Smooth muscle cell (in vitro differentiated cells): ENCODE measurements around the gene SVEP1. TPM values are rescaled to one million over a fixed set of nuclear protein-coding genes. Genes with fewer than 3 reads are reported as not detected.
"Not testable (repeated sequence)": the region's sequence is repeated elsewhere in the genome, so short reads cannot be mapped to it uniquely, and the experiment has no call there.

Experiments used
- DNase-seq: peaks from one replicate; lab custom pipeline; 2025; ENCODE audit not compliant: unreplicated experiment; lab: John Stamatoyannopoulos, UW
- H2AFZ ChIP-seq: fragments of 200-600 bp; sonication (generic); 2 replicates; pipeline ENCODE4 v1.6.0; 2016; ENCODE audit warnings: antibody characterized with exemption, low read depth, mild to moderate bottlenecking
- H3F3A ChIP-seq: fragments of 200-600 bp; sonication (generic); 2 replicates; pipeline ENCODE4 v1.6.0; 2017; ENCODE audit warnings: antibody characterized with exemption, low read depth
- H3K27ac ChIP-seq: fragments of 200-600 bp; sonication (generic); 2 replicates; pipeline ENCODE4 v1.5.1; 2016; ENCODE audit warnings: low read depth, mild to moderate bottlenecking
- H3K27me3 ChIP-seq: fragments of 200-600 bp; sonication (generic); 2 replicates; pipeline ENCODE4 v1.6.1; 2016; ENCODE audit warnings: low read depth, mild to moderate bottlenecking
- H3K36me3 ChIP-seq: fragments of 200-600 bp; sonication (generic); 2 replicates; pipeline ENCODE4 v1.5.1; 2016; ENCODE audit warnings: low read depth
- H3K4me1 ChIP-seq: fragments of 200-600 bp; sonication (generic); 2 replicates; pipeline ENCODE4 v1.5.1; 2016; ENCODE audit warnings: low read depth
- H3K4me2 ChIP-seq: fragments of 200-600 bp; sonication (generic); 2 replicates; pipeline ENCODE4 v1.6.0; 2016; ENCODE audit warnings: mild to moderate bottlenecking
- H3K4me3 ChIP-seq: fragments of 200-600 bp; sonication (generic); 2 replicates; pipeline ENCODE4 v1.5.1; 2016; ENCODE audit warnings: mild to moderate bottlenecking
- H3K79me2 ChIP-seq: fragments of 200-600 bp; sonication (generic); 2 replicates; pipeline ENCODE4 v1.6.0; 2016; ENCODE audit warnings: low read depth, mild to moderate bottlenecking
- H3K9ac ChIP-seq: fragments of 200-600 bp; sonication (generic); 2 replicates; pipeline ENCODE4 v1.6.0; 2016; ENCODE audit warnings: low read depth
- H3K9me3 ChIP-seq: fragments of 200-600 bp; sonication (generic); replicated peaks from 2 replicates; pipeline ENCODE4 v1.5.1; 2016; ENCODE audit warnings: low read depth
- H4K20me1 ChIP-seq: fragments of 200-600 bp; sonication (generic); 2 replicates; pipeline ENCODE4 v1.6.0; 2016; ENCODE audit warnings: low read depth
- WGBS: methylation state at CpG from one replicate; pipeline ENCODE4 v1.1.7; 2016; ENCODE audit warnings: low lambda C conversion rate; 5-methylcytosine and 5-hydroxymethylcytosine counted together
- polyA plus RNA-seq: library from polyadenylated mRNA; unstranded; fragments of >200 nt; fragmentation: Nextera tagmentation; extraction: Ambion mirVana; gene quantifications from 2 replicates; pipeline ENCODE4 v1.2.1, GENCODE V29; 2016
- total RNA-seq: library from RNA; depleted of rRNA; stranded (reverse); fragments of >200 nt; gene quantifications from 2 replicates; pipeline ENCODE4 v1.2.3, GENCODE V29; 2014
- TF ChIP-seq, protein P1 (sequence below): fragments of 200-600 bp; sonication (generic); IDR thresholded peaks from 2 replicates; pipeline ENCODE4 v1.5.1; 2017; ENCODE audit warnings: borderline replicate concordance, mild to moderate bottlenecking, antibody characterized with exemption; ENCODE audit not compliant: insufficient read depth, poor library complexity, severe bottlenecking

SVEP1 gene
- total and polyA plus RNA-seq, 2 experiments from 2014 or later, result 6.4 to 14.8 TPM

- H4K20me1 ChIP-seq, result no peaks in the 10 kb centered on the region
- no peaks in the 10 kb centered on the region for H3K36me3 ChIP-seq
- no peaks in the 10 kb centered on the region for H3K4me1 ChIP-seq
- no peak overlapping the region for H3K9ac ChIP-seq
- H3K79me2 ChIP-seq, result no peaks in the 10 kb centered on the region
- no peaks in the 10 kb centered on the region for H3K27me3 ChIP-seq
- H3F3A ChIP-seq, result no peaks in the 10 kb centered on the region
- no peak overlapping the region for H2AFZ ChIP-seq
- no peak for DNase-seq
- H3K4me3 ChIP-seq, result no peak overlapping the region
- H3K9me3 ChIP-seq, result no peaks in the 10 kb centered on the region
- 93% methylated on average over 2 of the region's 2 CpGs for WGBS
- TF ChIP-seq, protein P1, sequence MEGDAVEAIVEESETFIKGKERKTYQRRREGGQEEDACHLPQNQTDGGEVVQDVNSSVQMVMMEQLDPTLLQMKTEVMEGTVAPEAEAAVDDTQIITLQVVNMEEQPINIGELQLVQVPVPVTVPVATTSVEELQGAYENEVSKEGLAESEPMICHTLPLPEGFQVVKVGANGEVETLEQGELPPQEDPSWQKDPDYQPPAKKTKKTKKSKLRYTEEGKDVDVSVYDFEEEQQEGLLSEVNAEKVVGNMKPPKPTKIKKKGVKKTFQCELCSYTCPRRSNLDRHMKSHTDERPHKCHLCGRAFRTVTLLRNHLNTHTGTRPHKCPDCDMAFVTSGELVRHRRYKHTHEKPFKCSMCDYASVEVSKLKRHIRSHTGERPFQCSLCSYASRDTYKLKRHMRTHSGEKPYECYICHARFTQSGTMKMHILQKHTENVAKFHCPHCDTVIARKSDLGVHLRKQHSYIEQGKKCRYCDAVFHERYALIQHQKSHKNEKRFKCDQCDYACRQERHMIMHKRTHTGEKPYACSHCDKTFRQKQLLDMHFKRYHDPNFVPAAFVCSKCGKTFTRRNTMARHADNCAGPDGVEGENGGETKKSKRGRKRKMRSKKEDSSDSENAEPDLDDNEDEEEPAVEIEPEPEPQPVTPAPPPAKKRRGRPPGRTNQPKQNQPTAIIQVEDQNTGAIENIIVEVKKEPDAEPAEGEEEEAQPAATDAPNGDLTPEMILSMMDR, result no peak
- no peak overlapping the region for H3K27ac ChIP-seq
- H3K4me2 ChIP-seq, result no peak overlapping the region
Measured at GRCh38 chr9:110622368-110622767, 42.8 kb upstream of the SVEP1 start.

- Histone ChIP-seq H3K4me3 (no peak overlapping the region), H2AFZ (no peak overlapping the region), H3K27ac (no peak overlapping the region), H3K36me3 (no peaks in the 10 kb centered on the region), H3K9me3 (no peaks in the 10 kb centered on the region), H4K20me1 (no peaks in the 10 kb centered on the region), H3K4me2 (no peak overlapping the region), H3K79me2 (no peaks in the 10 kb centered on the region), H3F3A (no peaks in the 10 kb centered on the region), H3K9ac (no peak overlapping the region), H3K4me1 (no peaks in the 10 kb centered on the region), H3K27me3 (no peaks in the 10 kb centered on the region)
- no peak for DNase-seq
- TF ChIP-seq, protein P1, result no peak
- 77% methylated on average over 3 of the region's 3 CpGs for WGBS
Measured at GRCh38 chr9:110620726-110621125, 41.2 kb upstream of the SVEP1 start.

DNA sequence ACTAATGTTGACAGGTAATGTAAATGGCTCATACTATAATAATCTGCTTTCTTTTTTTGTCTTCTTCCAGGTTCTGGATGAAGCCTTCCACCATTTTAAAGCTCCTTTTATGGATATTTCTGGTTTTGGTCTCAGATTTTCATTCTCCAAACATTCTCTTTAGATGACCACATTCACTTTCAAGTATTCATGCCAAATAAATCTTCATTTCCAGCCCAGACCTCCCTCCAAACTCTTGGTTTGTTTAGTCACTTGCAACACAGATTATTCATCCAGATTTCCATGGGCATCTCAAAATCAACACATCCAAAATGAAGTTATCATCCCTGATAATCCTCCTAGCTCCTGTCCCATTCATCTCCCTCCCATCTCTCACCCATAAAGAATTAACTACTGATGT, 40.3 kb upstream of the SVEP1 start:
- no peak for DNase-seq
- Histone ChIP-seq H3K4me1 (no peaks in the 10 kb centered on the region), H3K9me3 (no peaks in the 10 kb centered on the region), H3K27ac (no peak overlapping the region), H3K9ac (no peak overlapping the region), H3K27me3 (no peaks in the 10 kb centered on the region), H4K20me1 (no peaks in the 10 kb centered on the region), H3K4me3 (no peak overlapping the region), H2AFZ (no peak overlapping the region), H3K36me3 (no peaks in the 10 kb centered on the region), H3K4me2 (no peak overlapping the region), H3F3A (no peaks in the 10 kb centered on the region), H3K79me2 (no peaks in the 10 kb centered on the region)
- TF ChIP-seq, protein P1, result no peak

GRCh38 chr9:110615498-110615897, 36.0 kb upstream of the SVEP1 start:
- WGBS, result 90% methylated on average over 4 of the region's 4 CpGs
- H4K20me1 ChIP-seq, result no peaks in the 10 kb centered on the region
- no peak for DNase-seq
- no peaks in the 10 kb centered on the region for H3K79me2 ChIP-seq
- no peaks in the 10 kb centered on the region for H3K4me1 ChIP-seq
- no peaks in the 10 kb centered on the region for H3F3A ChIP-seq
- TF ChIP-seq, protein P1, result no peak
- H3K4me2 ChIP-seq, result no peak overlapping the region
- H3K4me3 ChIP-seq, result no peak overlapping the region
- H3K9ac ChIP-seq, result no peak overlapping the region
- no peaks in the 10 kb centered on the region for H3K9me3 ChIP-seq
- H3K36me3 ChIP-seq, result no peaks in the 10 kb centered on the region
- H3K27me3 ChIP-seq, result no peaks in the 10 kb centered on the region
- no peak overlapping the region for H2AFZ ChIP-seq
- no peak overlapping the region for H3K27ac ChIP-seq

GRCh38 chr9:110614576-110614975, 35.0 kb upstream of the SVEP1 start:
- H3K4me1 ChIP-seq, H3K4me2 ChIP-seq, DNase-seq, H3K4me3 ChIP-seq, H3K79me2 ChIP-seq, H3K27me3 ChIP-seq, H4K20me1 ChIP-seq, H3K27ac ChIP-seq, H3K9ac ChIP-seq, H3F3A ChIP-seq, H3K36me3 ChIP-seq, H3K9me3 ChIP-seq, H2AFZ ChIP-seq: not testable (repeated sequence)
- WGBS, result 81% methylated on average over 8 of the region's 8 CpGs
